Body of pancreas (tissue), 4 donors: ENCODE data around the gene PFKL. TPM values are rescaled to one million over a fixed set of nuclear protein-coding genes. Genes with fewer than 3 reads are reported as not detected.

Experiments used
- ATAC-seq: fragments of 150-250 bp; one replicate; pipeline ENCODE4 v1.9.1; 2016
- DNase-seq, 4 donors: peaks; one replicate each; pipeline ENCODE4 v3.0.0-alpha.2; 2019
- H3K27ac ChIP-seq, 4 donors: fragments of 200-600 bp; sonication (generic); 1 replicate in 3 of 4; 2 replicates in 1 of 4; pipeline versions ENCODE4 v1.5.1 to v1.6.1; 2016 to 2019; ENCODE audit warnings: mild to moderate bottlenecking in 1 of 4, mixed read lengths in 1 of 4, moderate library complexity in 1 of 4
- H3K27me3 ChIP-seq, 2 donors: fragments of 200-600 bp; sonication (generic); one replicate each; pipeline ENCODE4 v1.6.0; 2016; ENCODE audit warnings: mild to moderate bottlenecking in 1 of 2
- H3K36me3 ChIP-seq, 2 donors: fragments of 200-600 bp; sonication (generic); replicated peaks in 1 of 2; 2 replicates each; pipeline ENCODE4 v1.5.1; 2016; ENCODE audit warnings: low read depth in 2 of 2; ENCODE audit not compliant: insufficient read depth in 1 of 2
- H3K4me1 ChIP-seq: fragments of 200-600 bp; sonication (generic); one replicate; pipeline ENCODE4 v1.6.0; 2016
- H3K4me3 ChIP-seq, 2 donors: fragments of 200-600 bp; sonication (generic); 1 replicate in 1 of 2; 2 replicates in 1 of 2; pipeline ENCODE4 v1.5.1; 2016 to 2019
- H3K9me3 ChIP-seq, 3 donors: fragments of 200-600 bp; sonication (generic); 1 replicate in 2 of 3; 2 replicates in 1 of 3; pipeline ENCODE4 v1.5.1; 2016
- POLR2A ChIP-seq, 3 donors: fragments of 450-650 bp; IDR thresholded peaks; one replicate each; pipeline ENCODE4 v1.6.1; 2016; ENCODE audit warnings: antibody characterized with exemption in 3 of 3, mild to moderate bottlenecking in 2 of 3
- WGBS, 2 donors: methylation state at CpG; one replicate each; pipeline ENCODE4 v1.1.5; 2017; 5-methylcytosine and 5-hydroxymethylcytosine counted together
- intact Hi-C: fragments of 100-400 bp; cut with DNase I; formaldehyde crosslinking; loops from one replicate; pipeline ENCODE4 v1.15.1; 2023
- total RNA-seq, 2 donors: library from RNA; depleted of rRNA; stranded (reverse); fragments of >200 nt; gene quantifications; one replicate each; pipeline ENCODE4 v1.1.0, GENCODE V29; 2016
- TF ChIP-seq, protein P1 (sequence below), 7 experiments: fragments of 450-650 bp in 4 of 7; fragments of 200-600 bp in 3 of 7; sonication (generic) in 3 of 7; IDR thresholded peaks; one replicate each; pipeline ENCODE4 v1.5.1; 2016 to 2019; ENCODE audit warnings: antibody characterized with exemption in 7 of 7

PFKL gene
- total RNA-seq, 2 donors from 2014 or later = 56.8 to 104 TPM

DNA sequence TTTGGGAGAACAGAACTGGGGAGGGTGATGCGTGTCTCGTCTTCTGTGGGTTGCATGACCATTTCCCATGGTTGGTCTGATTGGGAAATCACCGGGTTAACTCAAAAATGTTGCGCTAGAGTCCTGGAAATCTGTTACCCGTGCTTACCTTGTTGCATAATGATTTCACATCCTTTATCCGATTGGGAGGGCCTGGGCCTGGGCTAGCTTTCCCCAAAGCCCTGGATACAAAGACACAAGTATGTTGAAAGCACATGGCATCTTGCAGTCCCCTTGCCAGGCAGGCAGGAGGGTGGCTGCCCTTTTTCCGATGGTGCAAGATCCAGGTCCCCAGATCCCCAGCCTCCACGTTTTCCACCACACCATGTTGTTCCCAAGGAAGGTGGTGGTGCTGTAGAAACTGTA is 54.1 kb downstream of the PFKL start:
- intact Hi-C loops = no loop called here
- WGBS, 2 donors = 44 to 51% methylated on average over 8 of the region's 8 CpGs

DNA sequence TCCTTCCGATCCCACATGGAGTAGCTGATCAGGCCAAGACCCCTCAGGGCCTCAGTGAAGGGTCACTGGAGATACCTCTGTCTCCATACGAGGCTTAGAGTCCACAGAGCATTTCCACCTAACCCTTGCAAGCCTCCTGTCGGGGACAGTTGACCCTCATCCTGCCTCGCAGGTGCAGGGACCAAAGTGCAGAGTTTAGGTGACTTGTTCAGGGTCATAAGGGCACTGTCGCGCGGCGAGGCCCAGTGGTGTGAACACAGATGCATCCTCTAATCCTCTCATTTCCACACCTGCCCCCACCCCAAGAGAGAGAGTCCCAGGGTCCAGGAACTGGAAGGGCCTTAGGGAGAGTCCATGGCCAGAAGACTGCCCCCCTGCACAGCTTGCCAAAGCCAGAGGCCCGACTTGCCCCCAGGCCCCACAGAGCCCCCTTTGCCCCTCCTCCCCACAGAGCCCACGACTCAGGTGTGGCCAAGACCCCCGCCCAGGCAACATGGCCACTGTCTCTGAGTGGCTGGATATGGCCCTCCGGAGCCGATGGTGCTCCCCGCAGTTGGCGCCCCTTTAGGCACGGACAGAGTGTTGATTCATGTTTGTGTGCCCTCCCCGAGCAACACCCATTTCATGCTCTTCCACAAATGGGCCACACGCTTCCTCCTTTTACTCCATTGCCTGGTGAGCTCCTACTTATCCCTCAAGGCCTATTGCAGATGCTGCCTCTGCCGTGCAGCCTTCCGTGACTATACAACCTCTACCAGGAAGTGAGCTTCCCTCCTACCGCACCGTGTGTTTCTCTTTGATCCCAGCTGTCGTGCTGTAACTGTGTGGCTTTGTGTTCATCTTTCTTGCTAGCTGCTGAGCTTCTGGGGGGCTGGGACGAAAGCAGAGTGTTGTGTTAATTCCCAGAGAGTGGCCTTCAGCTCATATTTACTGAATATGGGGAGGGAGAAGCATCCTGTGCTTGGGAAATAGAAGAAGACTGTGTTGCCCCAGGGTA is 55.2 kb downstream of the PFKL start:
- H3K36me3 ChIP-seq = no peaks in the 10 kb centered on the region
- DNase-seq (no peak), ATAC-seq (no peak)
- TF ChIP-seq POLR2A (IDR thresholded peaks at IDR 0.05) = no peak
- TF ChIP-seq, protein P1, sequence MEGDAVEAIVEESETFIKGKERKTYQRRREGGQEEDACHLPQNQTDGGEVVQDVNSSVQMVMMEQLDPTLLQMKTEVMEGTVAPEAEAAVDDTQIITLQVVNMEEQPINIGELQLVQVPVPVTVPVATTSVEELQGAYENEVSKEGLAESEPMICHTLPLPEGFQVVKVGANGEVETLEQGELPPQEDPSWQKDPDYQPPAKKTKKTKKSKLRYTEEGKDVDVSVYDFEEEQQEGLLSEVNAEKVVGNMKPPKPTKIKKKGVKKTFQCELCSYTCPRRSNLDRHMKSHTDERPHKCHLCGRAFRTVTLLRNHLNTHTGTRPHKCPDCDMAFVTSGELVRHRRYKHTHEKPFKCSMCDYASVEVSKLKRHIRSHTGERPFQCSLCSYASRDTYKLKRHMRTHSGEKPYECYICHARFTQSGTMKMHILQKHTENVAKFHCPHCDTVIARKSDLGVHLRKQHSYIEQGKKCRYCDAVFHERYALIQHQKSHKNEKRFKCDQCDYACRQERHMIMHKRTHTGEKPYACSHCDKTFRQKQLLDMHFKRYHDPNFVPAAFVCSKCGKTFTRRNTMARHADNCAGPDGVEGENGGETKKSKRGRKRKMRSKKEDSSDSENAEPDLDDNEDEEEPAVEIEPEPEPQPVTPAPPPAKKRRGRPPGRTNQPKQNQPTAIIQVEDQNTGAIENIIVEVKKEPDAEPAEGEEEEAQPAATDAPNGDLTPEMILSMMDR (IDR thresholded peaks at IDR 0.05) = no peak
- intact Hi-C loops = no loop called here
- H3K4me1 ChIP-seq = no peaks in the 10 kb centered on the region
- H3K27me3 ChIP-seq = peaks cover 0 to 7% of the 10 kb centered on the region in 2 donors
- no peaks in the 10 kb centered on the region for H3K9me3 ChIP-seq
- H3K4me3 ChIP-seq = no peak overlapping the region
- WGBS, 2 donors = 64 to 65% methylated on average over 15 to 24 of the region's 24 CpGs
- H3K27ac ChIP-seq = no peak overlapping the region

More for the DNA sequence above, 54.1 kb downstream of the PFKL start:
- peaks cover 0 to 7% of the 10 kb centered on the region in 2 donors for H3K27me3 ChIP-seq
- H3K4me3 ChIP-seq = no peak overlapping the region
- peak overlapping the region in 1 of 4 donors; percentile 71 for H3K27ac ChIP-seq
- DNase-seq = peak in 1 of 4 donors; percentile 50
- no peaks in the 10 kb centered on the region for H3K36me3 ChIP-seq
- TF ChIP-seq POLR2A (IDR thresholded peaks at IDR 0.05) = no peak
- TF ChIP-seq, protein P1 (IDR thresholded peaks at IDR 0.05) = no peak
- H3K9me3 ChIP-seq = no peaks in the 10 kb centered on the region
- no peak for ATAC-seq
- no peaks in the 10 kb centered on the region for H3K4me1 ChIP-seq

DNA sequence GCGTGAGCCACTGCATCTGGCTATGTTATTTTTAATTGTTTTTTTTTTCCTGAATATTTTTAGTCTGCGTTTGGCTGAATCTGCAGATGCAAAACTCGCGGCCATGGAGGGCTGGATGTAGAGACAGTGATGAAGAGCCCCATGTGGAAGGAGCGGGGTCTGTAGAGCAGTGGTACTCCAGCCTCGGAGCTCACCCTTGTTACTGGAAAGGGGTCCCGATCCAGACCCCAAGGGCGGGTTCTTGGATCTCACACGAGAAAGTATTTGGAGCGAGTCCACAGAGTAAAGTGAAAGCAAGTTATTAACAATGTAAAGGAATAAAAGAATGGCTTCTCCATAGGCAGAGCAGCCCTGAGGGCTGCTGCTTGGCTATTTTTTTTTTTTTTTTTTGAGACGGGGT is 56.3 kb downstream of the PFKL start:
- intact Hi-C loops = no loop called here
- WGBS, 2 donors = 77 to 82% methylated on average over 11 of the region's 11 CpGs
- no peak for TF ChIP-seq POLR2A (IDR thresholded peaks at IDR 0.05)
- TF ChIP-seq, protein P1 (IDR thresholded peaks at IDR 0.05) = no peak
- ATAC-seq (no peak), DNase-seq (no peak)
- Histone ChIP-seq H3K9me3 (no peaks in the 10 kb centered on the region), H3K27me3 (peaks cover 0 to 2% of the 10 kb centered on the region in 2 donors), H3K36me3 (no peaks in the 10 kb centered on the region), H3K4me3 (no peak overlapping the region), H3K27ac (no peak overlapping the region), H3K4me1 (no peaks in the 10 kb centered on the region)

DNA sequence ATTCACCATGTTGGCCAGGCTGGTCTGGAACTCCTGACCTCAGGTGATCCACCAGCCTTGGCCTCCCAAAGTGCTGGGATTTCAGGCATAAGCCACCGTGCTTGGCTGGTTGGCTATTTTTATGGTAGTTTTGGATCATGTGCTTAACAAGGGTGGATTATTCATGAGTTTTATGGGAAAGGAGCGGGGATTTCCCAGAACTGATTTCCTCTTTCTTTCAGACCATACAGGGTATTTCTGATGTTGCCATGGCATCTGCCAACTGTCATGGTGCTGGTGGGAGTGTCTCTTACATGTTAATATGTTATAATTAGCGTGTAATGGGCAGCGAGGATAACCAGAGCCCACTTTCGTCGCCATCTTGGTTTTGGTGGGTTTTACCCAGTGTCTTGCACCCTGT is 56.8 kb downstream of the PFKL start:
- no peaks in the 10 kb centered on the region for H3K4me1 ChIP-seq
- intact Hi-C loops = no loop called here
- no peaks in the 10 kb centered on the region for H3K36me3 ChIP-seq
- H3K27ac ChIP-seq = no peak overlapping the region
- no peak for TF ChIP-seq POLR2A (IDR thresholded peaks at IDR 0.05)
- TF ChIP-seq, protein P1 (IDR thresholded peaks at IDR 0.05) = no peak
- no peak overlapping the region for H3K4me3 ChIP-seq
- DNase-seq (no peak), ATAC-seq (no peak)
- no peaks in the 10 kb centered on the region for H3K27me3 ChIP-seq
- H3K9me3 ChIP-seq = no peaks in the 10 kb centered on the region
- WGBS, 2 donors = 81 to 94% methylated on average over 5 to 6 of the region's 6 CpGs
